Measurements from ENCODE around the gene MAPK14. TPM values are rescaled to one million over a fixed set of nuclear protein-coding genes. Genes with fewer than 3 reads are reported as not detected.
"Not testable (repeated sequence)": the region's sequence is repeated elsewhere in the genome, so short reads cannot be mapped to it uniquely, and the experiment has no call there.

Gene MAPK14
- total and polyA plus RNA-seq, 9 of the 15 experiments (the other 6 are each of a cell fraction or from before 2014, with no cell fraction given), result 8.8 to 62.7 (median 35.5) TPM

- BruUV-seq (replicated peaks); in situ Hi-C loops (cut with MboI); FAIRE-seq; H3K4me2 ChIP-seq (ENCODE audit: insufficient read depth, low read length); H3K79me2 ChIP-seq (ENCODE audit: control insufficient read depth, insufficient read depth, low read length); H3K4me3 ChIP-seq; H3K27ac ChIP-seq (ENCODE audit: extremely low read depth, low read depth, low read length); H3K27me3 ChIP-seq (ENCODE audit: control insufficient read depth in 2 of 2, insufficient read depth in 2 of 2, low read length in 2 of 2); intact Hi-C loops (cut with micrococcal nuclease); H3K9me3 ChIP-seq (replicated peaks; ENCODE audit: control insufficient read depth, insufficient read depth, low read depth, low read length); H3K9ac ChIP-seq (ENCODE audit: insufficient read depth in 1 of 2, low read depth in 2 of 2, low read length in 2 of 2); H3K9me1 ChIP-seq (ENCODE audit: control insufficient read depth, insufficient read depth, low read length); H3K36me3 ChIP-seq (ENCODE audit: control insufficient read depth, insufficient read depth, low read length); DNase-seq (ENCODE audit: extremely low read depth in 1 of 4, low spot score in 3 of 4); H4K20me1 ChIP-seq (replicated peaks; ENCODE audit: control insufficient read depth, insufficient read depth, low read length); ATAC-seq: not testable (repeated sequence)
- 74% methylated on average over 8 of the region's 8 CpGs for WGBS (ENCODE audit: insufficient coverage, low coverage, missing lambda C conversion rate)
- TF ChIP-seq CBFA2T3 (IDR thresholded peaks at IDR 0.05) (peak; percentile 9; the same call in 1 of the 2 replicates), HDGF (IDR thresholded peaks at IDR 0.05) (peak; percentile 37; the same call in 1 of the 2 replicates)
- ChIA-PET POLR2A (interaction anchor here (0.6 kb wide), 1 partner anchor 807 kb away, joined by 3 read pairs; no protein-coding TSS in a partner anchor), CTCF (ENCODE audit: low intra/inter-chr PET ratio) (interaction anchor here (1.0 to 1.5 kb wide), 3 partner anchors 71 to 236 kb away, joined by 3 to 7 read pairs (median 6); partner anchors contain the start of gene MAPK14)
- Histone ChIP-seq H3K4me1 (replicated peaks in 1 of 2; ENCODE audit: control insufficient read depth in 2 of 2, insufficient read depth in 2 of 2, low read length in 2 of 2) (peaks cover 49 to 61% of the 10 kb centered on the region in 2 experiments), H2AFZ (ENCODE audit: low read depth, low read length) (0 out of 2 replicates have a peak overlapping the region, but pooled peaks have one; percentile 21)
Observed at GRCh38 chr6:36124346-36124745, 96.7 kb downstream of the MAPK14 start.

- no peak overlapping the region for H2AFZ ChIP-seq (ENCODE audit: low read depth, low read length)
- no peak for FAIRE-seq
- no peak for ATAC-seq
- intact Hi-C loops (cut with micrococcal nuclease), result no loop called here
- peaks cover 44 to 56% of the 10 kb centered on the region in 2 experiments for H3K4me1 ChIP-seq (replicated peaks in 1 of 2; ENCODE audit: control insufficient read depth in 2 of 2, insufficient read depth in 2 of 2, low read length in 2 of 2)
- no peaks in the 10 kb centered on the region for H3K79me2 ChIP-seq (ENCODE audit: control insufficient read depth, insufficient read depth, low read length)
- no peak for DNase-seq (ENCODE audit: extremely low read depth in 1 of 4, low spot score in 3 of 4)
- H3K4me2 ChIP-seq (ENCODE audit: insufficient read depth, low read length), result no peak overlapping the region
- H3K27ac ChIP-seq (ENCODE audit: extremely low read depth, low read depth, low read length), result no peak overlapping the region
- H3K4me3 ChIP-seq, result no peak overlapping the region
- no peaks in the 10 kb centered on the region for H3K36me3 ChIP-seq (ENCODE audit: control insufficient read depth, insufficient read depth, low read length)
- no peaks in the 10 kb centered on the region for H3K9me1 ChIP-seq (ENCODE audit: control insufficient read depth, insufficient read depth, low read length)
- CTCF ChIA-PET (ENCODE audit: low intra/inter-chr PET ratio), result no interaction called here
- TF ChIP-seq ZNF57 (CRISPR knock-in tag; IDR thresholded peaks at IDR 0.05), result no peak
- TF ChIP-seq ZNF347 (CRISPR knock-in tag; IDR thresholded peaks at IDR 0.05; ENCODE audit: low read depth), result no peak
- no peak for TF ChIP-seq RERE (CRISPR knock-in tag; IDR thresholded peaks at IDR 0.05; ENCODE audit: borderline replicate concordance)
- no peak for TF ChIP-seq U2AF1 (optimal IDR thresholded peaks at IDR 0.05; ENCODE audit: low read depth, low read length)
- TF ChIP-seq FOXA3 (CRISPR knock-in tag; conservative IDR thresholded peaks at IDR 0.05 in 1 of 2, IDR thresholded peaks at IDR 0.05 in 1 of 2), result no peak
- TF ChIP-seq ZNF507 (tag; conservative IDR thresholded peaks at IDR 0.05), result no peak
- TF ChIP-seq SNAPC5 (CRISPR knock-in tag; IDR thresholded peaks at IDR 0.05), result no peak
- TF ChIP-seq ZNF780A (CRISPR knock-in tag; IDR thresholded peaks at IDR 0.05), result no peak
- H4K20me1 ChIP-seq (replicated peaks; ENCODE audit: control insufficient read depth, insufficient read depth, low read length), result no peaks in the 10 kb centered on the region
- in situ Hi-C loops (cut with MboI), result no loop called here
- POLR2A ChIA-PET, result no interaction called here
- H3K9me3 ChIP-seq (replicated peaks; ENCODE audit: control insufficient read depth, insufficient read depth, low read depth, low read length), result no peaks in the 10 kb centered on the region
- H3K27me3 ChIP-seq (ENCODE audit: control insufficient read depth in 2 of 2, insufficient read depth in 2 of 2, low read length in 2 of 2), result no peaks in the 10 kb centered on the region
- no TSS peak for BruUV-seq (replicated peaks)
- no peak overlapping the region for H3K9ac ChIP-seq (ENCODE audit: insufficient read depth in 1 of 2, low read depth in 2 of 2, low read length in 2 of 2)
- WGBS (ENCODE audit: insufficient coverage, low coverage, missing lambda C conversion rate), result 72% methylated on average over 3 of the region's 3 CpGs
Observed at GRCh38 chr6:36124881-36125280, 97.3 kb downstream of the MAPK14 start.
